Measurements from ENCODE around the gene MRPS14.
"Not testable (repeated sequence)": the region's sequence is repeated elsewhere in the genome, so short reads cannot be mapped to it uniquely, and the experiment has no call there.

Gene MRPS14

DNA sequence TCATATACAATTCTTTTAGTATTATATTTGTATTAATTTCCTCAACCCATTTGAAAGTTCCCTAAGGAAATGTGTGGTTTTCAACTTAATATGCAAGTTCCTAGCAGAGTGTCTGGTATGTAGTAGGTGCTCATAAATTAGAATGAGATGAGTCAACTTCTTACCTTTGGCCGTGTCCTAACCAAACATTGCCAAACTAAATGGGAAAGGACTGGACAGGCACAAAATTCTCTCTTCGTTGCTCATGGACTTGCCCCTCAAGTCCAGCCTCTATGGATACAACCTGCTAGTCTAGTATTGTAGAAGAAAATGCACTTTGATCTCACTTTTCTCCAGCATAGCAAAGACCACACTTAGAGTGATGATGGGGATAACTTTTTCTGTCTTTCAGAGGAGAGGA, 11.6 kb upstream of the MRPS14 start:
- H3K9me3 Mint-ChIP-seq = no peaks in the 10 kb centered on the region
- no peak for DNase-seq
- no peak overlapping the region for H3K27ac Mint-ChIP-seq
- TF ChIP-seq CTCF (IDR thresholded peaks at IDR 0.05) = no peak
- peaks cover 55% of the 10 kb centered on the region for H3K4me1 Mint-ChIP-seq
- no peaks in the 10 kb centered on the region for H3K36me3 Mint-ChIP-seq (ENCODE audit: low read depth)
- peaks cover 7% of the 10 kb centered on the region for H3K27me3 Mint-ChIP-seq (ENCODE audit: low read depth, poor library complexity)
- no peak overlapping the region for H3K4me3 Mint-ChIP-seq

DNA sequence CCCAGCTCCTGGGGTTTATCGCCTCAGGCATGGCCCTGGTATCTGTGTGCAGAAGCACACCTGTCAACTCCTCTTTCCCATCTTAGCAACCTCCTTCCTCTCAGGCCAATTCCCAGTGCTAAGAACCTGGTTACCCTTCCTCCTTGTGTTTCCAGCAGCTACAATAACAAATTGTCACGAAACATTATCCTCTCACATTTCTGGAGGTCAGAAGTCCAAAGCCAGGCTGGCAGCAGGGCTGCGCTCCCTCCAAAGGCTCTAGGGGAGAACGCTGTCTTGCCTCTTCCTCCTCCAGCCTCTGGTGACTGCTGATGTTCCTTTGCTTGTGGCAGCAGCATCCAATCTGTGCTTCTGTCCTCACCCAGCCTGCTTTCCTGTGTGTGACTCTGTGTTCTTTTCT, 10.7 kb upstream of the MRPS14 start:
- TF ChIP-seq CTCF (IDR thresholded peaks at IDR 0.05) = no peak
- Mint-ChIP-seq H3K9me3 (no peaks in the 10 kb centered on the region), H3K27me3 (ENCODE audit: low read depth, poor library complexity) (peaks cover 7% of the 10 kb centered on the region), H3K27ac (peak overlapping the region; percentile 93), H3K36me3 (ENCODE audit: low read depth) (no peaks in the 10 kb centered on the region), H3K4me1 (peaks cover 62% of the 10 kb centered on the region), H3K4me3 (no peak overlapping the region)
- DNase-seq = peak; percentile 19

GRCh38 chr1:175024773-175025172, 1.5 kb upstream of the MRPS14 start:
- Mint-ChIP-seq H3K4me3 (peak overlapping the region; percentile 65), H3K27ac (no peak overlapping the region)
- no peak for TF ChIP-seq CTCF (IDR thresholded peaks at IDR 0.05)

GRCh38 chr1:175023922-175024242, 657 bp upstream of the MRPS14 start:
- DNase-seq; H3K9me3 Mint-ChIP-seq; H3K36me3 Mint-ChIP-seq (ENCODE audit: low read depth); H3K27me3 Mint-ChIP-seq (ENCODE audit: low read depth, poor library complexity): not testable (repeated sequence)
- peak overlapping the region; percentile 92 for H3K4me3 Mint-ChIP-seq
- H3K27ac Mint-ChIP-seq = peak overlapping the region; percentile 87
- peaks cover 23% of the 10 kb centered on the region for H3K4me1 Mint-ChIP-seq

More at GRCh38 chr1:175024773-175025172, 1.5 kb upstream of the MRPS14 start:
- Mint-ChIP-seq H3K36me3 (ENCODE audit: low read depth) (peaks cover 4% of the 10 kb centered on the region), H3K4me1 (peaks cover 30% of the 10 kb centered on the region), H3K27me3 (ENCODE audit: low read depth, poor library complexity) (no peaks in the 10 kb centered on the region), H3K9me3 (peaks cover 9% of the 10 kb centered on the region)
- no peak for DNase-seq

- DNase-seq = no peak
- no peak for TF ChIP-seq CTCF (IDR thresholded peaks at IDR 0.05)
- Mint-ChIP-seq H3K36me3 (ENCODE audit: low read depth) (peaks cover 24% of the 10 kb centered on the region), H3K9me3 (peaks cover 1% of the 10 kb centered on the region), H3K27me3 (ENCODE audit: low read depth, poor library complexity) (no peaks in the 10 kb centered on the region), H3K27ac (no peak overlapping the region), H3K4me1 (peaks cover 33% of the 10 kb centered on the region), H3K4me3 (no peak overlapping the region)
These were observed 3.7 kb downstream of the MRPS14 start for GRCh38 chr1:175019524-175019923.

- peaks cover 54% of the 10 kb centered on the region for H3K36me3 Mint-ChIP-seq (ENCODE audit: low read depth)
- H3K27ac Mint-ChIP-seq = peak overlapping the region; percentile 0
- H3K27me3 Mint-ChIP-seq (ENCODE audit: low read depth, poor library complexity) = no peaks in the 10 kb centered on the region
These were observed 8.0 kb downstream of the MRPS14 start for GRCh38 chr1:175015243-175015642.

More at GRCh38 chr1:175015243-175015642, 8.0 kb downstream of the MRPS14 start:
- Mint-ChIP-seq H3K4me1 (peaks cover 10% of the 10 kb centered on the region), H3K4me3 (no peak overlapping the region), H3K9me3 (no peaks in the 10 kb centered on the region)
- DNase-seq = no peak
- no peak for TF ChIP-seq CTCF (IDR thresholded peaks at IDR 0.05)

Measured in nephron progenitor cell (in vitro differentiated cells).